ENCODE data around the gene EMILIN1.

The EMILIN1 gene

GRCh38 chr2:27039426-27039825 is 39.0 kb upstream of the EMILIN1 start:
- no peak for DNase-seq (ENCODE audit: extremely low read depth, low read depth)
- TF ChIP-seq, protein P1, sequence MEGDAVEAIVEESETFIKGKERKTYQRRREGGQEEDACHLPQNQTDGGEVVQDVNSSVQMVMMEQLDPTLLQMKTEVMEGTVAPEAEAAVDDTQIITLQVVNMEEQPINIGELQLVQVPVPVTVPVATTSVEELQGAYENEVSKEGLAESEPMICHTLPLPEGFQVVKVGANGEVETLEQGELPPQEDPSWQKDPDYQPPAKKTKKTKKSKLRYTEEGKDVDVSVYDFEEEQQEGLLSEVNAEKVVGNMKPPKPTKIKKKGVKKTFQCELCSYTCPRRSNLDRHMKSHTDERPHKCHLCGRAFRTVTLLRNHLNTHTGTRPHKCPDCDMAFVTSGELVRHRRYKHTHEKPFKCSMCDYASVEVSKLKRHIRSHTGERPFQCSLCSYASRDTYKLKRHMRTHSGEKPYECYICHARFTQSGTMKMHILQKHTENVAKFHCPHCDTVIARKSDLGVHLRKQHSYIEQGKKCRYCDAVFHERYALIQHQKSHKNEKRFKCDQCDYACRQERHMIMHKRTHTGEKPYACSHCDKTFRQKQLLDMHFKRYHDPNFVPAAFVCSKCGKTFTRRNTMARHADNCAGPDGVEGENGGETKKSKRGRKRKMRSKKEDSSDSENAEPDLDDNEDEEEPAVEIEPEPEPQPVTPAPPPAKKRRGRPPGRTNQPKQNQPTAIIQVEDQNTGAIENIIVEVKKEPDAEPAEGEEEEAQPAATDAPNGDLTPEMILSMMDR (IDR thresholded peaks at IDR 0.05; ENCODE audit: low read depth, low read length, missing control alignments) = no peak
- H3K4me3 ChIP-seq (replicated peaks; ENCODE audit: low read depth, low read length) = no peak overlapping the region

DNA sequence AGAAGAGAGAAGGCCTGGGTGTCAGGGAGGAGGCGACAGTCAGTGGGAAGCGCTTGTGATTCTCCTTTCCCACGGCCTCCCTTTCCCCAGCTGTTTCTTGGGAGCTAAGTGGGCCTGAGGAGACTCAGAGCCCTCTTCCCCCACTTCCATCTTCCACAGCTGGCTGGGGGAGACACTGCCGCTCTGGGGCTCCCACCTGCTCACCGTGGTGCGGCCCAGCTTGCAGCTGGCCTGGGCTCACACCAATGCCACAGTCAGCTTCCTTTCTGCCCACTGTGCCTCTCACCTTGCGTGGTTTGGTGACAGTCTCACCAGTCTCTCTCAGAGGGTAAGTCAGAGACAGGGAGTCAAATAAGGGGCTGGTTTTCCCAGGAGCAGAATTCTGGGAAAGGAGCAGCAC is 38.5 kb upstream of the EMILIN1 start:
- TF ChIP-seq, protein P1 (IDR thresholded peaks at IDR 0.05; ENCODE audit: low read depth, low read length, missing control alignments) = no peak
- DNase-seq (ENCODE audit: extremely low read depth, low read depth) = no peak
- H3K4me3 ChIP-seq (replicated peaks; ENCODE audit: low read depth, low read length) = no peak overlapping the region

GRCh38 chr2:27040282-27040681 is 38.1 kb upstream of the EMILIN1 start:
- DNase-seq (ENCODE audit: extremely low read depth, low read depth) = no peak
- no peak overlapping the region for H3K4me3 ChIP-seq (replicated peaks; ENCODE audit: low read depth, low read length)
- TF ChIP-seq, protein P1 (IDR thresholded peaks at IDR 0.05; ENCODE audit: low read depth, low read length, missing control alignments) = no peak

GRCh38 chr2:27041752-27042151 is 36.7 kb upstream of the EMILIN1 start:
- TF ChIP-seq, protein P1 (IDR thresholded peaks at IDR 0.05; ENCODE audit: low read depth, low read length, missing control alignments) = no peak
- DNase-seq (ENCODE audit: extremely low read depth, low read depth) = no peak

DNA sequence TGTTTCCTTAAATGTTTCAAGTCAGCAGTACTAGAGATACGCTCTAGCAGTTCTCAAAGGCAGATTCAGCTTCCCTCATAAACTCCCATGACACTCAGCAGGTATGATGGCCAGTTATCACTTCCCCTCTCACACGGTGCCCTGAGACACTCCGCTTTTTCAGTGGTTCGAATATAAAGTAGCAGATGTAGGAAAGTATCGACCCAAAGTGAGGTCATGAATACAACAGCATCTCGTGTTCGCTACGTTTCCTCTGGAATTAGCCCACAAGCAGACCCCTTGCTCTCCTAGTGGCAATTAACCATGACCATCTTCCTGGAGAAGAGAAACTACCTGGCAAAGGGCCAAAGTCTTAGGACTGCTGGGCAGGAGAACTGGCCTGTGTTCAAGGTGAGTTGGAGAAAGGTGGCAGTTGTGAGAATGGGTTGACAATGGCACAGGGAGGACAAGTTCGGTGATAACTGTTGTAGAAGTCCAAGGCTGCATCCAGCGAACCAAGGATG is 36.2 kb upstream of the EMILIN1 start:
- H3K4me3 ChIP-seq (replicated peaks; ENCODE audit: low read depth, low read length) = no peak overlapping the region
- TF ChIP-seq, protein P1 (IDR thresholded peaks at IDR 0.05; ENCODE audit: low read depth, low read length, missing control alignments) = no peak
- no peak for DNase-seq (ENCODE audit: extremely low read depth, low read depth)

More at GRCh38 chr2:27041752-27042151, 36.7 kb upstream of the EMILIN1 start:
- no peak overlapping the region for H3K4me3 ChIP-seq (replicated peaks; ENCODE audit: low read depth, low read length)

DNA sequence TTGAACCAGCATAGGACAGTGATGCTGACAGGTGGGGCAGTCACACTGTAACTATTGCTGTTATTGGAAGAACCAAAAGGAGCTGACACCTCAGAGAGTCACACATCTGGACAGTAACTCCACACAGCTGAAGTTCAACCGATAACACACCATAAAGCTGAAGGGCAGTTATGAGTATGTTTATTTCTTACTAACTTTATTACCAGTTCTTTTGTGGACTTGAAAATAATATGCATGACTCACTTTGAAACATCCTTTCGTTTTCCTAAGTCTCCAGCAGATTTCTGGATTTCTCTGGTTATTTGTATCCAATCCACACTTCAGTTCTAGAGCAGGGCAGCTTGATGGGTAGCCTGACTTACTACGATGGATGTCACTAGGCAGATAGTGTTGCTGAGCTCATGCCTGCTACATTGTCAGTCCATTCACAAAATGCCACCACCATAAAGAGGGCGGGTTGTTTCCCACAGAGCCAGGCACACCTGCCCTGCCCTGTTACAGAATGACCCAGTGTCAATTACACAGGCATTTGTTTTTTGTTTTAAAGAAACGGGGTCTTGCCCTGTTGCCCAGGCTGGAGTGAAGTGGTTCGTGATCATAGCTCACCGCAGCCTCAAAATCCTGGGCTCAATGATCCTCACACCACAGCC is 35.3 kb upstream of the EMILIN1 start:
- no peak overlapping the region for H3K4me3 ChIP-seq (replicated peaks; ENCODE audit: low read depth, low read length)
- DNase-seq (ENCODE audit: extremely low read depth, low read depth) = no peak
- TF ChIP-seq, protein P1 (IDR thresholded peaks at IDR 0.05; ENCODE audit: low read depth, low read length, missing control alignments) = no peak

Data from HFF-Myc (cell line).